Measurements from ENCODE around the gene NTMT2. TPM values are rescaled to one million over a fixed set of nuclear protein-coding genes. Genes with fewer than 3 reads are reported as not detected.

The NTMT2 gene
- total RNA-seq, 1 donor from 2014 or later, result not detected

DNA sequence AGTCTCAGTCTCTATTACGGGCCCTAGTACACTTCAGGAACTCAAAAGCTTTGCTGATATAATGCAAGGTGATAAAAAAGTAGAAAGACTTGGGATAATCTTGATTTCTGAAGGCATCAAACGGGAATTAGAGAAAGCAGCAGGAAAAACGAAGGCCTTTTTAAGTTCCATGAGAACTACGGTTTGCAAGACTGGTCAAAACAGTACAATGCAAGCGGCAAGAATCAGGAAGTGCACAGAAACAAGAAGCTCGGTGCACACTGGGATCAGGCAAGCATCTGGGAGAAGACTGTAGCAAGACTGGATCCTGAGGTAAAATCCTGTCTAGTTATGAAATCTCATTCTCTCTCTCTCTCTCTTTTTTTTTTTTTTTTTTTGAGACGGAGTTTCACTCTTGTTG, 28.6 kb downstream of the NTMT2 start:
- H3K9me3 Mint-ChIP-seq, result peaks cover 50% of the 10 kb centered on the region
- peaks cover 5% of the 10 kb centered on the region for H3K4me1 Mint-ChIP-seq

DNA sequence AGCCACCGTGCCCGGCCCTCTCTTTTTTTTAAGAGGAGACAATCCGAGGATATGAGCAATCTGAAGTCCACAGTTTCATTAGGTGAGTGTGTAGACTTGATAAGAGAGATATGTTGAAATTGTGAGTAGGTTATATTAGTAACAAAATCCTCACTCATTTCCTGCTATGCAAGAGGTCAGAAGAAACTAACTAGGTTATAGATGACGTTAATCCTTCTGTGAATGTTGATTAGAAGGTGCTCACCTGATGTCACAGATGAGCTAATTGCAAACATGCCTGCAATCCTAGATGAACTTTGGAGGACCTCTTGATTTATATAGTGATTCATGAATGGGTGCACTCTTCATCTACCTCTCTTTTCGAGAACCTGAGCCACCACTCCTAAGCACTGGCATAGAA, 29.3 kb downstream of the NTMT2 start:
- DNase-seq (ENCODE audit: low spot score in 2 of 2, unreplicated experiment in 2 of 2), result no peak

More for the DNA sequence above, 28.6 kb downstream of the NTMT2 start:
- Mint-ChIP-seq H3K27ac (no peak overlapping the region), H3K36me3 (peaks cover 16% of the 10 kb centered on the region), H3K27me3 (ENCODE audit: low read depth) (no peaks in the 10 kb centered on the region), H3K4me3 (no peak overlapping the region)
- TF ChIP-seq, protein P1, sequence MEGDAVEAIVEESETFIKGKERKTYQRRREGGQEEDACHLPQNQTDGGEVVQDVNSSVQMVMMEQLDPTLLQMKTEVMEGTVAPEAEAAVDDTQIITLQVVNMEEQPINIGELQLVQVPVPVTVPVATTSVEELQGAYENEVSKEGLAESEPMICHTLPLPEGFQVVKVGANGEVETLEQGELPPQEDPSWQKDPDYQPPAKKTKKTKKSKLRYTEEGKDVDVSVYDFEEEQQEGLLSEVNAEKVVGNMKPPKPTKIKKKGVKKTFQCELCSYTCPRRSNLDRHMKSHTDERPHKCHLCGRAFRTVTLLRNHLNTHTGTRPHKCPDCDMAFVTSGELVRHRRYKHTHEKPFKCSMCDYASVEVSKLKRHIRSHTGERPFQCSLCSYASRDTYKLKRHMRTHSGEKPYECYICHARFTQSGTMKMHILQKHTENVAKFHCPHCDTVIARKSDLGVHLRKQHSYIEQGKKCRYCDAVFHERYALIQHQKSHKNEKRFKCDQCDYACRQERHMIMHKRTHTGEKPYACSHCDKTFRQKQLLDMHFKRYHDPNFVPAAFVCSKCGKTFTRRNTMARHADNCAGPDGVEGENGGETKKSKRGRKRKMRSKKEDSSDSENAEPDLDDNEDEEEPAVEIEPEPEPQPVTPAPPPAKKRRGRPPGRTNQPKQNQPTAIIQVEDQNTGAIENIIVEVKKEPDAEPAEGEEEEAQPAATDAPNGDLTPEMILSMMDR (IDR thresholded peaks at IDR 0.05; ENCODE audit: unreplicated experiment), result no peak
- no peak for DNase-seq (ENCODE audit: low spot score in 2 of 2, unreplicated experiment in 2 of 2)

DNA sequence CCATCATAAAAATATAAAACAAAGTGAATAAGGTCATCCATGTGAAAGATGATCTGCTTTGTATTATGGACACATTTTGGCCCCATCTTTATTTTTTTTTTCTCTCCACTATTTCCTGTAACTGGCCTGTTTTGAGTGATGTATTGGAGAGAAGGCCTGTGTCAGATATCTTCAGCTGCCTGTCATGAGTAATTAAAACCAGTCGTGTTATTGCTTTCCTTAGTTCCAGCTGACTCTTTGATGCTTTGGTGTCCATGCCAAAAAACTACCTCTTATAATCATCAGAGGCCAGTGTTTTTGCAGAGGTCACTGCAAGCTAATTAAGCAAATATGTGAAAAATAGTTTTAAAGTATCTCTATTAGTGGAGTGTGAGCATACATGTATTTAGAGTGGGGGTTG, 29.7 kb downstream of the NTMT2 start:
- Mint-ChIP-seq H3K36me3 (peaks cover 16% of the 10 kb centered on the region), H3K4me3 (no peak overlapping the region), H3K27me3 (ENCODE audit: low read depth) (no peaks in the 10 kb centered on the region), H3K9me3 (peaks cover 40% of the 10 kb centered on the region), H3K27ac (no peak overlapping the region), H3K4me1 (peaks cover 5% of the 10 kb centered on the region)
- DNase-seq (ENCODE audit: low spot score in 2 of 2, unreplicated experiment in 2 of 2), result no peak
- TF ChIP-seq, protein P1 (IDR thresholded peaks at IDR 0.05; ENCODE audit: unreplicated experiment), result no peak

More for the DNA sequence above, 29.3 kb downstream of the NTMT2 start:
- Mint-ChIP-seq H3K4me3 (no peak overlapping the region), H3K9me3 (peaks cover 45% of the 10 kb centered on the region), H3K27ac (no peak overlapping the region), H3K27me3 (ENCODE audit: low read depth) (no peaks in the 10 kb centered on the region), H3K36me3 (peaks cover 16% of the 10 kb centered on the region), H3K4me1 (peaks cover 5% of the 10 kb centered on the region)
- TF ChIP-seq, protein P1 (IDR thresholded peaks at IDR 0.05; ENCODE audit: unreplicated experiment), result no peak

DNA sequence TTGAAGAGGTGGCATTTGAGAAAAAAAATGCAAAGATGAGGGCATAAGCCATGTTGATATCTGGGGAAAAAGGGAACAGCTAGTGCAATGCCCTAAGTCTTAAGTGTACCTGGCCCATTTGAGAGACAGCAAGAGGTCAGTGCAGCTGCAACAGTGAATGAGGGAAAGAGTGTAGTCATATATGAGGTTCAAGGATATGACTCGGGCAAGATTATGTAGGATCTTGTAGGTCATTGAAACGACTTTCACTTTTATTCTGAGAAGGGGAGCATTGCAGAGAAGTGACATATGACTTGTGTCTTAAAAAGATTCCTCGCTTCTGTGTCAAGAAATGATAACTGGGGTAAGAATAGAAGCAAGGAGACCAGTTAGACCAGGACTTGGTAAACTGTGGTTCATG, 31.0 kb downstream of the NTMT2 start:
- Mint-ChIP-seq H3K4me1 (peaks cover 5% of the 10 kb centered on the region), H3K4me3 (no peak overlapping the region), H3K36me3 (peaks cover 11% of the 10 kb centered on the region), H3K27ac (no peak overlapping the region), H3K9me3 (peaks cover 30% of the 10 kb centered on the region), H3K27me3 (ENCODE audit: low read depth) (no peaks in the 10 kb centered on the region)
- no peak for DNase-seq (ENCODE audit: low spot score in 2 of 2, unreplicated experiment in 2 of 2)
- TF ChIP-seq, protein P1 (IDR thresholded peaks at IDR 0.05; ENCODE audit: unreplicated experiment), result no peak

DNA sequence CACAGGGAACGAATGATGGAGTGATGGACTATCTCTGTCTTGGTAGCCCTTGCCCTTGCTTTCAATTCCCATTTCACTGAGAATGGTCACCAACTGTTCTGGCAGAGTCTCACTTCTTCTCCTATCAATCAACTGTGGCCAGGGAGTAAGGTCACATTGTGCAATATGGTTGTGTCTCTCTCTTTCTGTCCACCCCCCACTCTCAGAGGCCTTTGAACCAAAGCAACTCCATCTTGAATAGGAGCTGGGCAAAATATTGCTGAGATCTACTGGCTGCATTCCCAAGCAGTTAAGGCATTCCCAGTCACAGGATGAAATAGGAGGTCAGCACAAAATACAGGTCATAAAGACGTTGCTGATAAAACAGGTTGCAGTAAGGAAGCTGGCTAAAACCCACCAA, 36.7 kb downstream of the NTMT2 start:
- Mint-ChIP-seq H3K4me1 (no peaks in the 10 kb centered on the region), H3K36me3 (peaks cover 4% of the 10 kb centered on the region), H3K4me3 (no peak overlapping the region), H3K27me3 (ENCODE audit: low read depth) (no peaks in the 10 kb centered on the region), H3K27ac (no peak overlapping the region), H3K9me3 (peaks cover 24% of the 10 kb centered on the region)
- TF ChIP-seq, protein P1 (IDR thresholded peaks at IDR 0.05; ENCODE audit: unreplicated experiment), result no peak
- no peak for DNase-seq (ENCODE audit: low spot score in 2 of 2, unreplicated experiment in 2 of 2)

DNA sequence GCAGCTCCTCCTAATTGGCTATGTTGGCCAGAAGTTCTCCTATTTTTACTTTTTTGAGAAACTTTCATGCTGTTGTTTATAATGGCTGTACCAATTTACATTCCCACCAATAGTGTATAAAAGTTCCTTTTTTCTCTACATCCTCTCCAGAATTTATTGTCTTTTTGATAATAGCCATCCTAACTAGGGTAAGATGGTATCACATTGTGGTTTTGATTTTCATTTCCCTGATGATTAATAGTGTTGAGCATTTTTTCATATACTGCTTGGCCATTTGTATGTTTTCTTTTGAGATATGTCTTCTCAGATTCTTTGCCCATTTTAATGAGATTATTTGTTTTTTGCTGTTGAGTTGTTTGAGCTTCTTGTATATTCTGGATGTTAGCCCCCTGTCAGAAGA, 46.8 kb downstream of the NTMT2 start:
- DNase-seq (ENCODE audit: low spot score in 2 of 2, unreplicated experiment in 2 of 2), result no peak
- H3K27ac Mint-ChIP-seq, result no peak overlapping the region
- H3K36me3 Mint-ChIP-seq, result peaks cover 12% of the 10 kb centered on the region
- peaks cover 56% of the 10 kb centered on the region for H3K9me3 Mint-ChIP-seq
- TF ChIP-seq, protein P1 (IDR thresholded peaks at IDR 0.05; ENCODE audit: unreplicated experiment), result no peak
- H3K4me1 Mint-ChIP-seq, result peaks cover 6% of the 10 kb centered on the region
- no peaks in the 10 kb centered on the region for H3K27me3 Mint-ChIP-seq (ENCODE audit: low read depth)
- H3K4me3 Mint-ChIP-seq, result no peak overlapping the region

Data from mesothelial cell of epicardium (in vitro differentiated cells).